ENCODE data around the gene VKORC1L1. TPM values are rescaled to one million over a fixed set of nuclear protein-coding genes. Genes with fewer than 3 reads are reported as not detected.

The VKORC1L1 gene
- total RNA-seq, 1 donor from 2014 or later = 25.0 TPM

DNA sequence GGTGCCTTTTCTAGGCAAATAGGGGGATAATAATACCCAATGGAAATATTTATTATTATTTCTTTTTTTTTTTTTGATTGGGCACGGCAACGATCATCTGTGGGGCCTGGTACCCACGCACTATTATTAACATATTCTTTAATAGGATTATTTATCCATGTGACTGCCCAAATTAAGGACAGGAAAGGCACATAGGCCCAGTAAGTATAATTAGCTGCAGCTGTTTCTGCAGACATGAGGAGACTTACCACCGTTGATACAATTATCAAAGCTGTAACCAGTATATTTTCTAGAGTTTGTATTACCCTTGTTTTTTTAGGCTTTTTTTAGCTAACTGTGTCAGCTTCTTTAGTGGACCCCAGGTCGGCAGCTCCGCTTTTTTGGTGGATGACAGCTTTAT lies 134.4 kb downstream of the VKORC1L1 start:
- DNase-seq (ENCODE audit: low spot score, unreplicated experiment) = no peak
- H3K4me3 Mint-ChIP-seq (ENCODE audit: low read depth) = no peak overlapping the region
- H3K36me3 Mint-ChIP-seq (ENCODE audit: insufficient read depth) = no peaks in the 10 kb centered on the region
- peaks cover 21% of the 10 kb centered on the region for H3K4me1 Mint-ChIP-seq (ENCODE audit: low read depth)
- peaks cover 4% of the 10 kb centered on the region for H3K9me3 Mint-ChIP-seq (ENCODE audit: low read depth)
- TF ChIP-seq, protein P1, sequence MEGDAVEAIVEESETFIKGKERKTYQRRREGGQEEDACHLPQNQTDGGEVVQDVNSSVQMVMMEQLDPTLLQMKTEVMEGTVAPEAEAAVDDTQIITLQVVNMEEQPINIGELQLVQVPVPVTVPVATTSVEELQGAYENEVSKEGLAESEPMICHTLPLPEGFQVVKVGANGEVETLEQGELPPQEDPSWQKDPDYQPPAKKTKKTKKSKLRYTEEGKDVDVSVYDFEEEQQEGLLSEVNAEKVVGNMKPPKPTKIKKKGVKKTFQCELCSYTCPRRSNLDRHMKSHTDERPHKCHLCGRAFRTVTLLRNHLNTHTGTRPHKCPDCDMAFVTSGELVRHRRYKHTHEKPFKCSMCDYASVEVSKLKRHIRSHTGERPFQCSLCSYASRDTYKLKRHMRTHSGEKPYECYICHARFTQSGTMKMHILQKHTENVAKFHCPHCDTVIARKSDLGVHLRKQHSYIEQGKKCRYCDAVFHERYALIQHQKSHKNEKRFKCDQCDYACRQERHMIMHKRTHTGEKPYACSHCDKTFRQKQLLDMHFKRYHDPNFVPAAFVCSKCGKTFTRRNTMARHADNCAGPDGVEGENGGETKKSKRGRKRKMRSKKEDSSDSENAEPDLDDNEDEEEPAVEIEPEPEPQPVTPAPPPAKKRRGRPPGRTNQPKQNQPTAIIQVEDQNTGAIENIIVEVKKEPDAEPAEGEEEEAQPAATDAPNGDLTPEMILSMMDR (IDR thresholded peaks at IDR 0.05; ENCODE audit: unreplicated experiment) = no peak
- H3K27ac Mint-ChIP-seq = no peak overlapping the region
- H3K27me3 Mint-ChIP-seq = no peaks in the 10 kb centered on the region

Other genes with a start within 250 kb of the VKORC1L1 start
- 53.9 and 60.8 TPM in 2 replicates for gene GUSB, start 109.1 kb downstream of the VKORC1L1 start, total RNA-seq
- gene ASL, start 202.7 kb downstream of the VKORC1L1 start, total RNA-seq = 35.9 and 37.5 TPM in 2 replicates
- gene CRCP, start 241.8 kb downstream of the VKORC1L1 start, total RNA-seq = 32.4 and 34.8 TPM in 2 replicates